GM12878 (cell line): Measurements from ENCODE around the gene LTA. TPM values are rescaled to one million over a fixed set of nuclear protein-coding genes. Genes with fewer than 3 reads are reported as not detected.

Experiments
- BHLHE40 ChIP-seq, 2 experiments: fragments of 450-650 bp in 1 of 2; IDR thresholded peaks; 2 replicates each; pipeline ENCODE4 v1.6.1; 2011 to 2017; ENCODE audit warnings: low read depth in 2 of 2, borderline replicate concordance in 1 of 2, improper control_type of control experiment in 1 of 2, low read length in 1 of 2, mild to moderate bottlenecking in 1 of 2
- BMI1 ChIP-seq: fragments of 450-650 bp; IDR thresholded peaks from 2 replicates; pipeline ENCODE4 v1.6.1; 2016; ENCODE audit warnings: mild to moderate bottlenecking, moderate library complexity, borderline replicate concordance
- CHD1 ChIP-seq: IDR thresholded peaks from 2 replicates; pipeline ENCODE4 v1.6.1; 2012; ENCODE audit warnings: low read depth, low read length, improper control_type of control experiment
- IKZF1 ChIP-seq: fragments of 450-650 bp; conservative IDR thresholded peaks from 2 replicates; pipeline ENCODE4 v1.6.1; 2017; ENCODE audit warnings: antibody characterized with exemption, mild to moderate bottlenecking
- IKZF2 ChIP-seq, 2 experiments: fragments of 450-650 bp; IDR thresholded peaks; 2 replicates each; pipeline ENCODE4 v1.6.1; 2017; ENCODE audit warnings: mild to moderate bottlenecking in 2 of 2, moderate library complexity in 2 of 2
- NR2C1 ChIP-seq: fragments of 450-650 bp; IDR thresholded peaks from 2 replicates; pipeline ENCODE4 v1.6.1; 2017; ENCODE audit warnings: antibody characterized with exemption, mild to moderate bottlenecking, moderate library complexity
- NR2C2 ChIP-seq: IDR thresholded peaks from 2 replicates; pipeline ENCODE4 v1.6.1; 2011; ENCODE audit warnings: borderline replicate concordance, low read depth; ENCODE audit not compliant: control insufficient read depth, insufficient read length
- RAD21 ChIP-seq: IDR thresholded peaks from 2 replicates; pipeline ENCODE4 v1.6.1; 2011; ENCODE audit warnings: mild to moderate bottlenecking, low read depth, low read length, moderate library complexity; ENCODE audit not compliant: insufficient read depth
- SIX5 ChIP-seq: IDR thresholded peaks from 2 replicates; pipeline ENCODE4 v1.6.1; 2011; ENCODE audit warnings: mild to moderate bottlenecking, low read depth, low read length, moderate library complexity; ENCODE audit not compliant: severe bottlenecking
- ZNF592 ChIP-seq: fragments of 450-650 bp; IDR thresholded peaks from 2 replicates; pipeline ENCODE4 v1.6.1; 2017; ENCODE audit warnings: mild to moderate bottlenecking, moderate library complexity
- polyA plus RNA-seq, 11 experiments: library from polyadenylated mRNA; depleted of rRNA in 4 of 11; unstranded in 6 of 11; stranded (reverse) in 5 of 11; fragments of >200 nt; fragmentation: Nextera tagmentation in 4 of 11; fragmentation: Illumina TruSeq in 1 of 11; extraction: Ambion mirVana in 4 of 11; extraction: Trizol in 1 of 11; gene quantifications; 1 replicate in 1 of 11; 2 replicates in 10 of 11; pipeline versions ENCODE4 v1.2.1 to v1.2.3, GENCODE V29; 2011 to 2016; ENCODE audit warnings: inconsistent platforms in 2 of 11, missing spikeins in 2 of 11, low read depth in 1 of 11
- total RNA-seq, 4 experiments: library from RNA; depleted of rRNA in 3 of 4; stranded (reverse); fragments of >200 nt in 3 of 4; fragmentation: Illumina TruSeq in 1 of 4; extraction: Trizol in 1 of 4; gene quantifications; 2 replicates each; pipeline versions ENCODE4 v1.2.1 to v1.2.3, GENCODE V29; 2013 to 2021

Gene LTA
- total and polyA plus RNA-seq, 10 of the 15 experiments (the other 5 are each of a cell fraction or from before 2014, with no cell fraction given) = 27.5 to 100 (median 75.1) TPM

GRCh38 chr6:31573239-31574105, 1.4 kb downstream of the LTA start (continued):
- TF ChIP-seq ZNF592 (no peak), NR2C1 (no peak), IKZF1 (no peak), NR2C2 (no peak), RAD21 (no peak), CHD1 (no peak), BHLHE40 (IDR thresholded peaks at IDR 0.05; ENCODE audit: borderline replicate concordance in 1 of 2, low read depth in 2 of 2, low read length in 1 of 2) (no peak), SIX5 (no peak), IKZF2 (IDR thresholded peaks at IDR 0.05) (no peak), BMI1 (no peak)
